Measurements from ENCODE around the gene CLIC3.

The CLIC3 gene

GRCh38 chr9:136969150-136969549 lies 27.2 kb downstream of the CLIC3 start:
- H3K4me3 ChIP-seq (ENCODE audit: low read depth, low read length, poor library complexity, severe bottlenecking), result no peak overlapping the region
- H3K27me3 ChIP-seq (ENCODE audit: insufficient read depth, low read length), result peaks cover 4% of the 10 kb centered on the region; the same call in 1 of the 2 replicates
- TF ChIP-seq CTCF (IDR thresholded peaks at IDR 0.05; ENCODE audit: low read length), result no peak
- TF ChIP-seq EZH2 (IDR thresholded peaks at IDR 0.05; ENCODE audit: borderline replicate concordance, low read length), result no peak
- no peaks in the 10 kb centered on the region for H3K36me3 ChIP-seq (ENCODE audit: insufficient read depth, low read length)
- no peaks in the 10 kb centered on the region for H4K20me1 ChIP-seq (ENCODE audit: insufficient read depth, low read length)
- H3K4me2 ChIP-seq (ENCODE audit: low read length), result no peak overlapping the region
- no peak overlapping the region for H3K9ac ChIP-seq (ENCODE audit: low read length)
- H3F3A ChIP-seq (ENCODE audit: insufficient read depth, low read length), result no peaks in the 10 kb centered on the region
- H3K9me2 ChIP-seq (ENCODE audit: low read depth, low read length), result no peaks in the 10 kb centered on the region
- H3K79me2 ChIP-seq (ENCODE audit: insufficient read depth, low read length), result no peaks in the 10 kb centered on the region
- no peaks in the 10 kb centered on the region for H3K9me3 ChIP-seq (ENCODE audit: low read length)
- no peak overlapping the region for H2AFZ ChIP-seq (ENCODE audit: low read length)
- no peak overlapping the region for H3K27ac ChIP-seq (ENCODE audit: low read depth, low read length, poor library complexity, severe bottlenecking)
- peaks cover 5% of the 10 kb centered on the region for H3K4me1 ChIP-seq (ENCODE audit: insufficient read depth, low read length, severe bottlenecking)

GRCh38 chr9:136968333-136969127 lies 27.8 kb downstream of the CLIC3 start:
- Histone ChIP-seq H3K9ac (ENCODE audit: low read length) (no peak overlapping the region), H3K4me3 (ENCODE audit: low read depth, low read length, poor library complexity, severe bottlenecking) (no peak overlapping the region), H3K27ac (ENCODE audit: low read depth, low read length, poor library complexity, severe bottlenecking) (no peak overlapping the region), H2AFZ (ENCODE audit: low read length) (no peak overlapping the region), H3F3A (ENCODE audit: insufficient read depth, low read length) (no peaks in the 10 kb centered on the region), H3K9me3 (ENCODE audit: low read length) (no peaks in the 10 kb centered on the region), H3K4me1 (ENCODE audit: insufficient read depth, low read length, severe bottlenecking) (peaks cover 5% of the 10 kb centered on the region), H4K20me1 (ENCODE audit: insufficient read depth, low read length) (no peaks in the 10 kb centered on the region), H3K27me3 (ENCODE audit: insufficient read depth, low read length) (peaks cover 7% of the 10 kb centered on the region; the same call in 1 of the 2 replicates), H3K9me2 (ENCODE audit: low read depth, low read length) (no peaks in the 10 kb centered on the region), H3K79me2 (ENCODE audit: insufficient read depth, low read length) (no peaks in the 10 kb centered on the region), H3K36me3 (ENCODE audit: insufficient read depth, low read length) (no peaks in the 10 kb centered on the region), H3K4me2 (ENCODE audit: low read length) (no peak overlapping the region)
- TF ChIP-seq EZH2 (IDR thresholded peaks at IDR 0.05; ENCODE audit: borderline replicate concordance, low read length) (no peak), CTCF (IDR thresholded peaks at IDR 0.05; ENCODE audit: low read length) (no peak)

DNA sequence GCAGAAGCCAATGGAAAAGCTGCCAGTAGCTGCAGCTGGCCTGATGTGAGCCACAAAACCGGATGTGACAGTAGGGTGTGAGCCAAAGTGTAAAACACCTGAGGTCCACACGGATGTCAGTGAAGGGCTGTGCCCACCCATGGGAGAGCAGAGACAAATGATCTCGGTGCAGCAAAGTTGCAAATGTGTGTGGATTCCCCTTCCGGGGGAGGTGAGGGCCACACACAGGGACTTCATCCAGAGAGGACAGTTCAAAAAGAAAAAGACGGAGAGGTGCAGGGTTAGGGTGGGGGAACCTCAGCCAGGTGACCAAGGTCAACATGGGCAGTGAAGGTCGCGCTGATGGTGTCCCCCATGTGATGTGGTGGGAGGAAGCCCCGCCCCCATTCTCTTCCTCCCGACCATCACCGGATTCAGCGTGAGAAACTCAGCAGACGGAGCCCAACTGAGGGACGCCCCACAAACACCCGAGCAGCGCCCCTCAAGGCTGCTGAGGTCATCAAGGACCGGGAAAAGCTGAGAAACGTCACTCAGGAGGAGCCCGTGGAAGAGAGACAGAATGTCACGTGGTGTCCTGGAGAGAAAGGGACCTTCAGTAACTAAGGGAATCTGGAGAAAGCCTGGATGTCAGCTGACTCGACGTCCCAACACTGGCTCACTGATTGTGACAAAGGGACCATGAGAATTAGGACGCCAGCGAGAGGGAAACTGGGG lies 30.4 kb downstream of the CLIC3 start:
- Histone ChIP-seq H3K79me2 (ENCODE audit: insufficient read depth, low read length) (no peaks in the 10 kb centered on the region), H3K4me2 (ENCODE audit: low read length) (no peak overlapping the region), H3K9me3 (ENCODE audit: low read length) (no peaks in the 10 kb centered on the region), H3K4me3 (ENCODE audit: low read depth, low read length, poor library complexity, severe bottlenecking) (no peak overlapping the region), H3K36me3 (ENCODE audit: insufficient read depth, low read length) (no peaks in the 10 kb centered on the region), H3K27me3 (ENCODE audit: insufficient read depth, low read length) (peaks cover 13% of the 10 kb centered on the region; the same call in 1 of the 2 replicates), H3K9ac (ENCODE audit: low read length) (no peak overlapping the region), H3K27ac (ENCODE audit: low read depth, low read length, poor library complexity, severe bottlenecking) (no peak overlapping the region), H2AFZ (ENCODE audit: low read length) (no peak overlapping the region), H3K9me2 (ENCODE audit: low read depth, low read length) (no peaks in the 10 kb centered on the region), H4K20me1 (ENCODE audit: insufficient read depth, low read length) (no peaks in the 10 kb centered on the region), H3F3A (ENCODE audit: insufficient read depth, low read length) (no peaks in the 10 kb centered on the region), H3K4me1 (ENCODE audit: insufficient read depth, low read length, severe bottlenecking) (peaks cover 5% of the 10 kb centered on the region)
- TF ChIP-seq CTCF (IDR thresholded peaks at IDR 0.05; ENCODE audit: low read length), result no peak
- no peak for TF ChIP-seq EZH2 (IDR thresholded peaks at IDR 0.05; ENCODE audit: borderline replicate concordance, low read length)
